ENCODE data around the gene STAT2. TPM values are rescaled to one million over a fixed set of nuclear protein-coding genes. Genes with fewer than 3 reads are reported as not detected.

The STAT2 gene
- total and polyA plus RNA-seq, 2 experiments from 2014 or later, result 15.6 to 67.9 TPM

GRCh38 chr12:56297400-56297799 lies 62.5 kb downstream of the STAT2 start:
- no peak overlapping the region for H3K4me3 ChIP-seq
- no peak for ATAC-seq
- H3K36me3 ChIP-seq (ENCODE audit: insufficient read depth), result peaks cover 14% of the 10 kb centered on the region; the same call in 1 of the 2 replicates
- peaks cover 18% of the 10 kb centered on the region for H3K4me1 ChIP-seq (ENCODE audit: insufficient read depth)
- DNase-seq (ENCODE audit: low spot score), result no peak
- H3K4me1 Mint-ChIP-seq, result peaks cover 19% of the 10 kb centered on the region
- no peak overlapping the region for H2AFZ ChIP-seq
- no peak overlapping the region for H3K4me2 ChIP-seq
- H3K36me3 Mint-ChIP-seq (ENCODE audit: low read depth), result peaks cover 32% of the 10 kb centered on the region; the same call in 2 of the 3 replicates
- TF ChIP-seq ZNF462 (CRISPR knock-in tag; IDR thresholded peaks at IDR 0.05) (no peak), JUNB (IDR thresholded peaks at IDR 0.05; ENCODE audit: unreplicated experiment) (no peak), REST (IDR thresholded peaks at IDR 0.05; ENCODE audit: unreplicated experiment) (no peak), CREB1 (CRISPR knock-in tag; IDR thresholded peaks at IDR 0.05; ENCODE audit: low read depth) (no peak), POLR2AphosphoS5 (IDR thresholded peaks at IDR 0.05; ENCODE audit: low read depth) (no peak), ETS1 (IDR thresholded peaks at IDR 0.05) (no peak), ZNF331 (CRISPR knock-in tag; IDR thresholded peaks at IDR 0.05; ENCODE audit: low read depth) (no peak), EZH2 (IDR thresholded peaks at IDR 0.05; ENCODE audit: low read depth, unreplicated experiment) (no peak), STAT1 (IDR thresholded peaks at IDR 0.05; ENCODE audit: unreplicated experiment) (no peak), NANOG (IDR thresholded peaks at IDR 0.05; ENCODE audit: borderline replicate concordance) (no peak), CTCF (conservative IDR thresholded peaks at IDR 0.05; ENCODE audit: low read depth in 2 of 2) (no peak), ZNF114 (CRISPR knock-in tag; IDR thresholded peaks at IDR 0.05) (no peak), EZH2phosphoT487 (IDR thresholded peaks at IDR 0.05; ENCODE audit: unreplicated experiment) (no peak)
- peaks cover 11% of the 10 kb centered on the region for H3K27me3 Mint-ChIP-seq (ENCODE audit: insufficient read depth, low read depth, poor library complexity)
- H3F3A ChIP-seq (replicated peaks; ENCODE audit: low read depth), result peaks cover 13% of the 10 kb centered on the region
- H3K27ac Mint-ChIP-seq, result no peak overlapping the region
- H4K20me1 ChIP-seq (replicated peaks; ENCODE audit: insufficient read depth), result peaks cover 20% of the 10 kb centered on the region
- no peaks in the 10 kb centered on the region; the same call in 2 of the 3 replicates for H3K9me3 Mint-ChIP-seq
- peaks cover 74% of the 10 kb centered on the region for H3K79me2 ChIP-seq (replicated peaks; ENCODE audit: insufficient read depth)
- 0 out of 2 replicates have a peak overlapping the region, but pooled peaks have one; percentile 48 for H3K27ac ChIP-seq (ENCODE audit: low read depth)
- no peaks in the 10 kb centered on the region for H3K27me3 ChIP-seq (ENCODE audit: insufficient read depth)
- H3K4me3 Mint-ChIP-seq, result no peak overlapping the region
- H3K9me2 ChIP-seq (ENCODE audit: insufficient read depth), result no peaks in the 10 kb centered on the region

Measured in GM23338 (cell line).